SK-N-SH (cell line): ENCODE data around the gene KRTAP29-1. TPM values are rescaled to one million over a fixed set of nuclear protein-coding genes. Genes with fewer than 3 reads are reported as not detected.

Experiments used
- CTCF ChIA-PET: fragments of 300-600, 350-600 bp; formaldehyde crosslinking; extraction: SDS; loops from one replicate; lab custom pipeline; 2021; lab: Yijun Ruan, JAX
- POLR2A ChIA-PET: fragments of 350-600 bp; sonication (Branson Sonifier 250); formaldehyde crosslinking; extraction: SDS; loops from one replicate; lab custom pipeline; 2020; ENCODE audit warnings: antibody characterized with exemption, inconsistent platforms; lab: Yijun Ruan, JAX
- DNase-seq: peaks from one replicate; pipeline ENCODE4 v3.0.0; 2012
- H2AFZ ChIP-seq: fragments of 200-600 bp; sonication (generic); 2 replicates; pipeline ENCODE4 v1.8.1; 2016; ENCODE audit warnings: antibody characterized with exemption, mild to moderate bottlenecking, low read depth
- H3F3A ChIP-seq: fragments of 200-600 bp; sonication (generic); replicated peaks from 2 replicates; pipeline ENCODE3; 2016; ENCODE audit warnings: antibody characterized with exemption, mild to moderate bottlenecking; ENCODE audit not compliant: insufficient read depth
- H3K27ac ChIP-seq, 2 experiments: fragments of 200-500 bp in 1 of 2; fragments of 200-600 bp in 1 of 2; sonication (Bioruptor generic) in 1 of 2; sonication (generic), shearing (Covaris generic) in 1 of 2; 2 replicates each; pipeline versions ENCODE4 v1.5.1 to v1.6.1; 2014 to 2016; ENCODE audit warnings: low read depth in 2 of 2, inconsistent platforms in 1 of 2, low read length in 1 of 2, mild to moderate bottlenecking in 1 of 2, mixed read lengths in 1 of 2
- H3K27me3 ChIP-seq: fragments of 200-600 bp; sonication (generic), shearing (Covaris generic); 2 replicates; pipeline ENCODE4 v1.6.1; 2016; ENCODE audit warnings: mixed run types; ENCODE audit not compliant: insufficient read depth
- H3K36me3 ChIP-seq, 2 experiments: fragments of 200-500 bp in 1 of 2; fragments of 200-600 bp in 1 of 2; sonication (Bioruptor generic) in 1 of 2; sonication (generic) in 1 of 2; replicated peaks in 1 of 2; 2 replicates each; pipeline versions ENCODE3 to v1.5.1; 2014 to 2016; ENCODE audit warnings: low read length in 1 of 2, mild to moderate bottlenecking in 1 of 2; ENCODE audit not compliant: insufficient read depth in 2 of 2, control insufficient read depth in 1 of 2
- H3K4me1 ChIP-seq, 2 experiments: fragments of 200-500 bp in 1 of 2; fragments of 200-600 bp in 1 of 2; sonication (Bioruptor generic) in 1 of 2; sonication (generic), shearing (Covaris generic) in 1 of 2; 2 replicates each; pipeline versions ENCODE4 v1.5.1 to v1.6.1; 2014 to 2016; ENCODE audit warnings: low read depth in 1 of 2, low read length in 1 of 2, mixed run types in 1 of 2; ENCODE audit not compliant: insufficient read depth in 2 of 2, control insufficient read depth in 1 of 2
- H3K4me2 ChIP-seq: fragments of 200-600 bp; sonication (generic), shearing (Covaris generic); 2 replicates; pipeline ENCODE4 v1.6.1; 2017; ENCODE audit warnings: mixed run types
- H3K4me3 ChIP-seq, 2 experiments: fragments of 200-500 bp in 1 of 2; fragments of 200-600 bp in 1 of 2; sonication (Bioruptor generic) in 1 of 2; sonication (generic), shearing (Covaris generic) in 1 of 2; 2 replicates each; pipeline versions ENCODE4 v1.5.1 to v1.8.1; 2014 to 2016; ENCODE audit warnings: low read depth in 2 of 2, inconsistent platforms in 1 of 2, low read length in 1 of 2, mild to moderate bottlenecking in 1 of 2, mixed read lengths in 1 of 2, moderate library complexity in 1 of 2
- H3K79me2 ChIP-seq: fragments of 200-600 bp; sonication (generic); 2 replicates; pipeline ENCODE4 v1.8.1; 2017; ENCODE audit warnings: mild to moderate bottlenecking; ENCODE audit not compliant: insufficient read depth
- H3K9ac ChIP-seq: fragments of 200-600 bp; sonication (generic); 2 replicates; pipeline ENCODE4 v1.6.1; 2017; ENCODE audit warnings: mixed run types
- H3K9me2 ChIP-seq: fragments of 200-600 bp; sonication (generic); 2 replicates; pipeline ENCODE4 v1.6.1; 2017; ENCODE audit warnings: mixed run types
- H3K9me3 ChIP-seq: fragments of 200-600 bp; sonication (generic); 2 replicates; pipeline ENCODE4 v1.6.1; 2017; ENCODE audit warnings: mixed run types, mild to moderate bottlenecking, moderate library complexity
- H4K20me1 ChIP-seq: fragments of 200-600 bp; sonication (generic); 2 replicates; pipeline ENCODE4 v1.6.1; 2017; ENCODE audit warnings: mild to moderate bottlenecking, mixed run types; ENCODE audit not compliant: insufficient read depth
- EP300 ChIP-seq, 2 experiments: IDR thresholded peaks; 2 replicates each; pipeline versions ENCODE4 v1.4.0 to v1.6.1; 2012; ENCODE audit warnings: borderline replicate concordance in 1 of 2, low read depth in 1 of 2, low read length in 1 of 2
- FOSL2 ChIP-seq: IDR thresholded peaks from 2 replicates; pipeline ENCODE4 v1.4.0; 2012; ENCODE audit warnings: low read depth, mild to moderate bottlenecking, moderate library complexity, borderline replicate concordance
- GABPA ChIP-seq: IDR thresholded peaks from 2 replicates; pipeline ENCODE4 v1.4.0; 2012; ENCODE audit warnings: low read depth, mild to moderate bottlenecking
- GATA2 ChIP-seq: sonication (generic); formaldehyde crosslinking; IDR thresholded peaks from 2 replicates; pipeline ENCODE4 v1.5.0; 2020; ENCODE audit warnings: mild to moderate bottlenecking, missing genetic modification reagents
- JUND ChIP-seq: IDR thresholded peaks from 2 replicates; pipeline ENCODE4 v1.4.0; 2012
- MEF2A ChIP-seq: IDR thresholded peaks from 2 replicates; pipeline ENCODE4 v1.4.0; 2012; ENCODE audit warnings: low read depth, borderline replicate concordance
- NFIC ChIP-seq: IDR thresholded peaks from 2 replicates; pipeline ENCODE4 v1.4.0; 2012; ENCODE audit warnings: borderline replicate concordance
- NRF1 ChIP-seq: IDR thresholded peaks from 2 replicates; pipeline ENCODE4 v1.6.1; 2012; ENCODE audit warnings: low read depth, mild to moderate bottlenecking, low read length
- RFX5 ChIP-seq: IDR thresholded peaks from 2 replicates; pipeline ENCODE4 v1.6.1; 2012; ENCODE audit warnings: mild to moderate bottlenecking, improper control_type of control experiment, low read length
- RXRA ChIP-seq: IDR thresholded peaks from 2 replicates; pipeline ENCODE4 v1.4.0; 2012; ENCODE audit warnings: low read depth, mild to moderate bottlenecking, borderline replicate concordance
- SIN3A ChIP-seq: IDR thresholded peaks from 2 replicates; pipeline ENCODE4 v1.6.1; 2012; ENCODE audit warnings: low read depth, mild to moderate bottlenecking, low read length, moderate library complexity, borderline replicate concordance
- TAF1 ChIP-seq: IDR thresholded peaks from 2 replicates; pipeline ENCODE4 v1.6.1; 2012; ENCODE audit warnings: low read depth, mild to moderate bottlenecking, low read length, moderate library complexity, borderline replicate concordance
- TCF12 ChIP-seq: IDR thresholded peaks from 2 replicates; pipeline ENCODE4 v1.4.0; 2012
- TEAD4 ChIP-seq: IDR thresholded peaks from 2 replicates; pipeline ENCODE4 v1.4.0; 2012; ENCODE audit warnings: mild to moderate bottlenecking, borderline replicate concordance; ENCODE audit not compliant: insufficient read depth
- USF2 ChIP-seq: fragments of 150-350 bp; IDR thresholded peaks from 2 replicates; pipeline ENCODE4 v1.6.1; 2017; ENCODE audit warnings: antibody characterized with exemption, low read length, low read depth, borderline replicate concordance
- ZBTB33 ChIP-seq: IDR thresholded peaks from 2 replicates; pipeline ENCODE4 v1.4.0; 2012; ENCODE audit warnings: low read depth, borderline replicate concordance
- WGBS: methylation state at CpG from one replicate; pipeline ENCODE4 v1.1.6; 2017; ENCODE audit warnings: low lambda C conversion rate; 5-methylcytosine and 5-hydroxymethylcytosine counted together
- polyA plus RNA-seq, 3 experiments: library from polyadenylated mRNA; depleted of rRNA; stranded (reverse); fragments of >200 nt; gene quantifications; 2 replicates each; pipeline ENCODE4 v1.2.3, GENCODE V29; 2012

The KRTAP29-1 gene
- polyA plus RNA-seq, 1 of the 3 experiments (the other 2 are of a cell fraction) = not detected

- POLR2A ChIA-PET = no interaction called here
- H2AFZ ChIP-seq = no peak within 1 kb of the TSS
- CTCF ChIA-PET = interaction anchor here (2.5 to 3.0 kb wide), 2 partner anchors 13 to 20 kb away, joined by 9 to 16 read pairs; no protein-coding TSS in a partner anchor
- no peaks in the 10 kb centered on the region for H3K9me2 ChIP-seq
- H3K9ac ChIP-seq = no peak within 1 kb of the TSS
- H3K27me3 ChIP-seq = peaks cover 20% of the 10 kb centered on the region
- DNase-seq = no peak
- no peak within 1 kb of the TSS for H3K4me3 ChIP-seq
- no peaks in the 10 kb centered on the region for H3F3A ChIP-seq
- H3K27ac ChIP-seq = no peak within 1 kb of the TSS; a peak in 1 of 4 replicates
- no peak within 1 kb of the TSS for H3K4me2 ChIP-seq
- no peaks in the 10 kb centered on the region for H3K36me3 ChIP-seq
- peaks cover 0 to 13% of the 10 kb centered on the region in 2 experiments; a peak in 1 of 4 replicates for H3K4me1 ChIP-seq
- no peaks in the 10 kb centered on the region for H4K20me1 ChIP-seq
- 31% methylated on average over 6 of the region's 7 CpGs for WGBS
- TF ChIP-seq SIN3A (no peak), USF2 (no peak), NRF1 (no peak), ZBTB33 (no peak), JUND (no peak), TCF12 (no peak), GABPA (no peak), EP300 (IDR thresholded peaks at IDR 0.05; ENCODE audit: borderline replicate concordance in 1 of 2, low read depth in 1 of 2, low read length in 1 of 2) (no peak), FOSL2 (no peak), NFIC (no peak), GATA2 (CRISPR knock-in tag) (no peak), RFX5 (no peak), RXRA (no peak), MEF2A (no peak), TAF1 (no peak), TEAD4 (no peak)
- TF ChIP-seq, all 33 proteins: peak for 0
- Histone ChIP-seq H3K9me3 (no peaks in the 10 kb centered on the region), H3K79me2 (no peaks in the 10 kb centered on the region)
Observed at GRCh38 chr17:41308918-41309359, 6.3 kb upstream of the KRTAP29-1 start, which contains the start of gene KRTAP16-1. Gene KRTAP16-1, minus strand, starts transcription at chr17:41309309. Its CDS starts 56 bp downstream, at chr17:41309253.
